GM23338 (cell line): Measurements from ENCODE around the gene OLIG3. TPM values are rescaled to one million over a fixed set of nuclear protein-coding genes. Genes with fewer than 3 reads are reported as not detected.

ENCODE experiments used
- ATAC-seq: fragments of 200-7000 bp; cut with Tn5 transposase; 3 replicates; pipeline ENCODE4 v1.9.1; 2020
- DNase-seq: peaks from one replicate; pipeline ENCODE4 v3.0.0-alpha.2; 2015; ENCODE audit warnings: low spot score
- H2AFZ ChIP-seq: fragments of 200-600 bp; sonication (generic); 2 replicates; pipeline ENCODE4 v1.8.0; 2016; ENCODE audit warnings: antibody characterized with exemption, mild to moderate bottlenecking, moderate library complexity
- H3F3A ChIP-seq: fragments of 200-600 bp; sonication (generic); replicated peaks from 2 replicates; pipeline ENCODE4 v1.8.0; 2017; ENCODE audit warnings: antibody characterized with exemption, mixed run types, low read depth
- H3K27ac ChIP-seq: fragments of 200-600 bp; sonication (generic); 2 replicates; pipeline ENCODE4 v1.6.1; 2016; ENCODE audit warnings: low read depth
- H3K27me3 ChIP-seq: fragments of 200-600 bp; sonication (generic); 2 replicates; pipeline ENCODE4 v1.8.0; 2016; ENCODE audit warnings: mild to moderate bottlenecking, mixed run types, moderate library complexity; ENCODE audit not compliant: insufficient read depth
- H3K36me3 ChIP-seq: fragments of 200-600 bp; sonication (generic); 2 replicates; pipeline ENCODE4 v1.8.0; 2016; ENCODE audit warnings: mild to moderate bottlenecking; ENCODE audit not compliant: insufficient read depth
- H3K4me1 ChIP-seq: fragments of 200-600 bp; sonication (generic); 2 replicates; pipeline ENCODE4 v1.8.0; 2016; ENCODE audit warnings: mild to moderate bottlenecking, moderate library complexity; ENCODE audit not compliant: insufficient read depth
- H3K4me2 ChIP-seq: fragments of 200-600 bp; sonication (generic); 2 replicates; pipeline ENCODE4 v1.7.1; 2017; ENCODE audit warnings: mixed run types
- H3K4me3 ChIP-seq: fragments of 200-600 bp; sonication (generic); 2 replicates; pipeline ENCODE4 v1.6.1; 2016; ENCODE audit warnings: mixed run types
- H3K79me2 ChIP-seq: fragments of 200-600 bp; sonication (generic); replicated peaks from 2 replicates; pipeline ENCODE4 v1.8.0; 2017; ENCODE audit warnings: mild to moderate bottlenecking; ENCODE audit not compliant: insufficient read depth
- H3K9me2 ChIP-seq: fragments of 200-600 bp; sonication (generic); 2 replicates; pipeline ENCODE4 v1.8.0; 2017; ENCODE audit not compliant: insufficient read depth
- H4K20me1 ChIP-seq: fragments of 200-600 bp; sonication (generic); replicated peaks from 2 replicates; pipeline ENCODE4 v1.8.0; 2017; ENCODE audit warnings: mild to moderate bottlenecking; ENCODE audit not compliant: insufficient read depth
- H3K27ac Mint-ChIP-seq: 2 replicates; pipeline ENCODE4 v1.8.0; 2020; ENCODE audit warnings: inconsistent platforms, mild to moderate bottlenecking, moderate library complexity, mixed read lengths
- H3K27me3 Mint-ChIP-seq: 3 replicates; pipeline ENCODE4 v1.8.0; 2022; ENCODE audit warnings: low read depth, mild to moderate bottlenecking, moderate library complexity, mixed read lengths, inconsistent platforms; ENCODE audit not compliant: insufficient read depth, poor library complexity
- H3K36me3 Mint-ChIP-seq: 3 replicates; pipeline ENCODE4 v1.8.0; 2021; ENCODE audit warnings: low read depth, mild to moderate bottlenecking, inconsistent platforms, moderate library complexity, mixed read lengths
- H3K4me1 Mint-ChIP-seq: 3 replicates; pipeline ENCODE4 v1.8.0; 2020; ENCODE audit warnings: mild to moderate bottlenecking, inconsistent platforms, mixed read lengths
- H3K4me3 Mint-ChIP-seq: 3 replicates; pipeline ENCODE4 v1.8.0; 2021; ENCODE audit warnings: moderate library complexity, mild to moderate bottlenecking, inconsistent platforms, mixed read lengths
- H3K9me3 Mint-ChIP-seq: 3 replicates; pipeline ENCODE4 v1.8.0; 2020; ENCODE audit warnings: moderate library complexity, mild to moderate bottlenecking, inconsistent platforms, mixed read lengths
- CREB1 ChIP-seq: fragments of 250-450 bp; sonication (Bioruptor Pico); IDR thresholded peaks from 2 replicates; pipeline ENCODE4 v1.5.0; 2020; ENCODE audit warnings: low read depth, mild to moderate bottlenecking, moderate library complexity
- CTCF ChIP-seq, 2 experiments: fragments of 200-600 bp in 1 of 2; sonication (generic) in 1 of 2; conservative IDR thresholded peaks; 2 replicates each; pipeline versions ENCODE4 v1.5.1 to v1.6.1; 2016 to 2017; ENCODE audit warnings: antibody characterized with exemption in 2 of 2, low read depth in 2 of 2, mild to moderate bottlenecking in 2 of 2, moderate library complexity in 1 of 2
- ETS1 ChIP-seq: IDR thresholded peaks from 2 replicates; pipeline ENCODE4 v1.6.1; 2016; ENCODE audit warnings: antibody characterized with exemption
- EZH2 ChIP-seq: fragments of 200-600 bp; sonication (generic); IDR thresholded peaks from one replicate; pipeline ENCODE4 v1.8.0; 2017; ENCODE audit warnings: antibody characterized with exemption, mild to moderate bottlenecking, low read depth; ENCODE audit not compliant: unreplicated experiment
- EZH2phosphoT487 ChIP-seq: fragments of 200-600 bp; sonication (generic); IDR thresholded peaks from one replicate; pipeline ENCODE4 v1.8.1; 2018; ENCODE audit warnings: antibody characterized with exemption; ENCODE audit not compliant: unreplicated experiment
- JUNB ChIP-seq: IDR thresholded peaks from one replicate; pipeline ENCODE4 v1.6.1; 2016; ENCODE audit warnings: antibody characterized with exemption; ENCODE audit not compliant: unreplicated experiment
- NANOG ChIP-seq: IDR thresholded peaks from 2 replicates; pipeline ENCODE4 v1.6.1; 2016; ENCODE audit warnings: antibody characterized with exemption, borderline replicate concordance
- POLR2AphosphoS5 ChIP-seq: IDR thresholded peaks from 2 replicates; pipeline ENCODE4 v1.6.1; 2016; ENCODE audit warnings: antibody characterized with exemption, low read depth
- REST ChIP-seq: IDR thresholded peaks from one replicate; pipeline ENCODE4 v1.6.1; 2018; ENCODE audit warnings: antibody characterized with exemption; ENCODE audit not compliant: unreplicated experiment
- STAT1 ChIP-seq: IDR thresholded peaks from one replicate; pipeline ENCODE4 v1.6.1; 2016; ENCODE audit warnings: antibody characterized with exemption; ENCODE audit not compliant: unreplicated experiment
- ZNF114 ChIP-seq: fragments of 250-450 bp; sonication (Bioruptor Pico); IDR thresholded peaks from 2 replicates; pipeline ENCODE4 v1.5.0; 2020; ENCODE audit warnings: mild to moderate bottlenecking, moderate library complexity
- ZNF331 ChIP-seq: fragments of 250-450 bp; sonication (Bioruptor Pico); IDR thresholded peaks from 2 replicates; pipeline ENCODE4 v1.5.0; 2020; ENCODE audit warnings: low read depth, mild to moderate bottlenecking, moderate library complexity
- polyA plus RNA-seq: library from polyadenylated mRNA; unstranded; fragments of >200 nt; fragmentation: Nextera tagmentation; extraction: Ambion mirVana; gene quantifications from 2 replicates; pipeline ENCODE4 v1.2.1, GENCODE V29; 2016
- total RNA-seq: library from RNA; depleted of rRNA; stranded (reverse); fragments of >200 nt; shearing (Covaris generic); gene quantifications from 2 replicates; pipeline ENCODE4 v1.2.3, GENCODE V29; 2014
- TF ChIP-seq, protein P1 (sequence below): fragments of 250-450 bp; sonication (Bioruptor Pico); IDR thresholded peaks from 2 replicates; pipeline ENCODE4 v1.5.0; 2020; ENCODE audit warnings: mild to moderate bottlenecking, moderate library complexity

OLIG3 gene
- total and polyA plus RNA-seq, 2 experiments from 2014 or later, result 0.10 to 1.1 TPM

DNA sequence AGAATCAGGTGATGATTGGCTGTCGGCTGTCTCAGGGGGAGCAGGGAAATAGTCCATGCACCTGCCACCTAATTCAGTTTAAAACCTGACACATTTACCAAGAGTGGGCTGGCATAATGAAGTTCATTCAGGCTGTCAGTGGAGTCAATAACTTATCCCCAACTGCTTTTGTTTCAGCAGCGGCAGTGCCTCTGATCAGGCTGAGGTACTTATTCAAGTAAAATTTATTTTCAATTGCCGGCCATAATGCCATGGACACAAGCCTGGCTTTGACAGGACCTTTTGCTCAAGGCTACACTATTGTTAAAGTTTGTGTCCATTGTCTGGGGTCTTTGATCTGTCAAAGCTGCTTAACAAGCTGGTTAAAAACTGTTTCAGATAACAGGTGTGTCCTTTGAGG, 20.6 kb downstream of the OLIG3 start:
- ATAC-seq (no peak), DNase-seq (no peak)
- Histone ChIP-seq H3F3A (no peaks in the 10 kb centered on the region), H3K79me2 (no peaks in the 10 kb centered on the region), H4K20me1 (no peaks in the 10 kb centered on the region), H3K27me3 (no peaks in the 10 kb centered on the region), H3K36me3 (no peaks in the 10 kb centered on the region), H3K4me2 (no peak overlapping the region), H3K4me3 (no peak overlapping the region), H2AFZ (no peak overlapping the region), H3K4me1 (peaks cover 19% of the 10 kb centered on the region), H3K27ac (no peak overlapping the region), H3K9me2 (no peaks in the 10 kb centered on the region)
- Mint-ChIP-seq H3K27ac (no peak overlapping the region), H3K4me3 (no peak overlapping the region), H3K9me3 (no peaks in the 10 kb centered on the region; the same call in 2 of the 3 replicates), H3K4me1 (peaks cover 25% of the 10 kb centered on the region), H3K36me3 (no peaks in the 10 kb centered on the region), H3K27me3 (peaks cover 3% of the 10 kb centered on the region)
- TF ChIP-seq STAT1 (no peak), EZH2 (no peak), CTCF (conservative IDR thresholded peaks at IDR 0.05; ENCODE audit: low read depth in 2 of 2) (no peak), NANOG (no peak), EZH2phosphoT487 (no peak), JUNB (no peak), ZNF114 (CRISPR knock-in tag) (no peak), POLR2AphosphoS5 (no peak), REST (no peak), CREB1 (CRISPR knock-in tag) (no peak), ZNF331 (CRISPR knock-in tag) (no peak), ETS1 (no peak)
- TF ChIP-seq, protein P1, sequence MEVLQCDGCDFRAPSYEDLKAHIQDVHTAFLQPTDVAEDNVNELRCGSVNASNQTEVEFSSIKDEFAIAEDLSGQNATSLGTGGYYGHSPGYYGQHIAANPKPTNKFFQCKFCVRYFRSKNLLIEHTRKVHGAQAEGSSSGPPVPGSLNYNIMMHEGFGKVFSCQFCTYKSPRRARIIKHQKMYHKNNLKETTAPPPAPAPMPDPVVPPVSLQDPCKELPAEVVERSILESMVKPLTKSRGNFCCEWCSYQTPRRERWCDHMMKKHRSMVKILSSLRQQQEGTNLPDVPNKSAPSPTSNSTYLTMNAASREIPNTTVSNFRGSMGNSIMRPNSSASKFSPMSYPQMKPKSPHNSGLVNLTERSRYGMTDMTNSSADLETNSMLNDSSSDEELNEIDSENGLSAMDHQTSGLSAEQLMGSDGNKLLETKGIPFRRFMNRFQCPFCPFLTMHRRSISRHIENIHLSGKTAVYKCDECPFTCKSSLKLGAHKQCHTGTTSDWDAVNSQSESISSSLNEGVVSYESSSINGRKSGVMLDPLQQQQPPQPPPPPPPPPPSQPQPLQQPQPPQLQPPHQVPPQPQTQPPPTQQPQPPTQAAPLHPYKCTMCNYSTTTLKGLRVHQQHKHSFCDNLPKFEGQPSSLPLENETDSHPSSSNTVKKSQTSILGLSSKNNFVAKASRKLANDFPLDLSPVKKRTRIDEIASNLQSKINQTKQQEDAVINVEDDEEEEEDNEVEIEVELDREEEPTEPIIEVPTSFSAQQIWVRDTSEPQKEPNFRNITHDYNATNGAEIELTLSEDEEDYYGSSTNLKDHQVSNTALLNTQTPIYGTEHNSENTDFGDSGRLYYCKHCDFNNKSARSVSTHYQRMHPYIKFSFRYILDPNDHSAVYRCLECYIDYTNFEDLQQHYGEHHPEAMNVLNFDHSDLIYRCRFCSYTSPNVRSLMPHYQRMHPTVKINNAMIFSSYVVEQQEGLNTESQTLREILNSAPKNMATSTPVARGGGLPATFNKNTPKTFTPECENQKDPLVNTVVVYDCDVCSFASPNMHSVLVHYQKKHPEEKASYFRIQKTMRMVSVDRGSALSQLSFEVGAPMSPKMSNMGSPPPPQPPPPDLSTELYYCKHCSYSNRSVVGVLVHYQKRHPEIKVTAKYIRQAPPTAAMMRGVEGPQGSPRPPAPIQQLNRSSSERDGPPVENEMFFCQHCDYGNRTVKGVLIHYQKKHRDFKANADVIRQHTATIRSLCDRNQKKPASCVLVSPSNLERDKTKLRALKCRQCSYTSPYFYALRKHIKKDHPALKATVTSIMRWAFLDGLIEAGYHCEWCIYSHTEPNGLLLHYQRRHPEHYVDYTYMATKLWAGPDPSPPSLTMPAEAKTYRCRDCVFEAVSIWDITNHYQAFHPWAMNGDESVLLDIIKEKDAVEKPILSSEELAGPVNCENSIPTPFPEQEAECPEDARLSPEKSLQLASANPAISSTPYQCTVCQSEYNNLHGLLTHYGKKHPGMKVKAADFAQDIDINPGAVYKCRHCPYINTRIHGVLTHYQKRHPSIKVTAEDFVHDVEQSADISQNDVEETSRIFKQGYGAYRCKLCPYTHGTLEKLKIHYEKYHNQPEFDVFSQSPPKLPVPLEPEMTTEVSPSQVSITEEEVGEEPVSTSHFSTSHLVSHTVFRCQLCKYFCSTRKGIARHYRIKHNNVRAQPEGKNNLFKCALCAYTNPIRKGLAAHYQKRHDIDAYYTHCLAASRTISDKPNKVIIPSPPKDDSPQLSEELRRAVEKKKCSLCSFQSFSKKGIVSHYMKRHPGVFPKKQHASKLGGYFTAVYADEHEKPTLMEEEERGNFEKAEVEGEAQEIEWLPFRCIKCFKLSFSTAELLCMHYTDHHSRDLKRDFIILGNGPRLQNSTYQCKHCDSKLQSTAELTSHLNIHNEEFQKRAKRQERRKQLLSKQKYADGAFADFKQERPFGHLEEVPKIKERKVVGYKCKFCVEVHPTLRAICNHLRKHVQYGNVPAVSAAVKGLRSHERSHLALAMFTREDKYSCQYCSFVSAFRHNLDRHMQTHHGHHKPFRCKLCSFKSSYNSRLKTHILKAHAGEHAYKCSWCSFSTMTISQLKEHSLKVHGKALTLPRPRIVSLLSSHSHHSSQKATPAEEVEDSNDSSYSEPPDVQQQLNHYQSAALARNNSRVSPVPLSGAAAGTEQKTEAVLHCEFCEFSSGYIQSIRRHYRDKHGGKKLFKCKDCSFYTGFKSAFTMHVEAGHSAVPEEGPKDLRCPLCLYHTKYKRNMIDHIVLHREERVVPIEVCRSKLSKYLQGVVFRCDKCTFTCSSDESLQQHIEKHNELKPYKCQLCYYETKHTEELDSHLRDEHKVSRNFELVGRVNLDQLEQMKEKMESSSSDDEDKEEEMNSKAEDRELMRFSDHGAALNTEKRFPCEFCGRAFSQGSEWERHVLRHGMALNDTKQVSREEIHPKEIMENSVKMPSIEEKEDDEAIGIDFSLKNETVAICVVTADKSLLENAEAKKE (CRISPR knock-in tag), result no peak
